ENCODE results near the gene ALPL. TPM values are rescaled to one million over a fixed set of nuclear protein-coding genes. Genes with fewer than 3 reads are reported as not detected.

ALPL gene
- total RNA-seq, 2 donors from 2014 or later: 6.3 to 15.6 TPM

- WGBS: 73% methylated on average over 7 of the region's 7 CpGs
- intact Hi-C loops (cut with DNase I): no loop called here
- Histone ChIP-seq H3K27me3 (replicated peaks; ENCODE audit: insufficient read depth) (no peaks in the 10 kb centered on the region), H3K4me3 (peak overlapping the region in 1 of 2 donors; percentile 54), H3K36me3 (no peaks in the 10 kb centered on the region), H3K4me1 (replicated peaks) (peaks cover 29% of the 10 kb centered on the region), H3K27ac (no peak overlapping the region), H3K9me3 (no peaks in the 10 kb centered on the region)
- TF ChIP-seq POLR2AphosphoS5 (IDR thresholded peaks at IDR 0.05) (no peak), POLR2A (IDR thresholded peaks at IDR 0.05) (no peak)
- TF ChIP-seq, protein P1, sequence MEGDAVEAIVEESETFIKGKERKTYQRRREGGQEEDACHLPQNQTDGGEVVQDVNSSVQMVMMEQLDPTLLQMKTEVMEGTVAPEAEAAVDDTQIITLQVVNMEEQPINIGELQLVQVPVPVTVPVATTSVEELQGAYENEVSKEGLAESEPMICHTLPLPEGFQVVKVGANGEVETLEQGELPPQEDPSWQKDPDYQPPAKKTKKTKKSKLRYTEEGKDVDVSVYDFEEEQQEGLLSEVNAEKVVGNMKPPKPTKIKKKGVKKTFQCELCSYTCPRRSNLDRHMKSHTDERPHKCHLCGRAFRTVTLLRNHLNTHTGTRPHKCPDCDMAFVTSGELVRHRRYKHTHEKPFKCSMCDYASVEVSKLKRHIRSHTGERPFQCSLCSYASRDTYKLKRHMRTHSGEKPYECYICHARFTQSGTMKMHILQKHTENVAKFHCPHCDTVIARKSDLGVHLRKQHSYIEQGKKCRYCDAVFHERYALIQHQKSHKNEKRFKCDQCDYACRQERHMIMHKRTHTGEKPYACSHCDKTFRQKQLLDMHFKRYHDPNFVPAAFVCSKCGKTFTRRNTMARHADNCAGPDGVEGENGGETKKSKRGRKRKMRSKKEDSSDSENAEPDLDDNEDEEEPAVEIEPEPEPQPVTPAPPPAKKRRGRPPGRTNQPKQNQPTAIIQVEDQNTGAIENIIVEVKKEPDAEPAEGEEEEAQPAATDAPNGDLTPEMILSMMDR (IDR thresholded peaks at IDR 0.05): no peak
- no peak for DNase-seq (ENCODE audit: low spot score)
These were observed 111.8 kb downstream of the ALPL start for GRCh38 chr1:21621051-21621450.

GRCh38 chr1:21621761-21622436, 112.7 kb downstream of the ALPL start:
- DNase-seq (ENCODE audit: low spot score): no peak
- Histone ChIP-seq H3K27ac (no peak overlapping the region), H3K4me1 (replicated peaks) (peaks cover 31% of the 10 kb centered on the region), H3K4me3 (peak overlapping the region; percentile 43 to 54), H3K27me3 (replicated peaks; ENCODE audit: insufficient read depth) (no peaks in the 10 kb centered on the region), H3K9me3 (no peaks in the 10 kb centered on the region), H3K36me3 (no peaks in the 10 kb centered on the region)
- intact Hi-C loops (cut with DNase I): no loop called here
- TF ChIP-seq POLR2A (IDR thresholded peaks at IDR 0.05) (no peak), POLR2AphosphoS5 (IDR thresholded peaks at IDR 0.05) (no peak)
- TF ChIP-seq, protein P1 (IDR thresholded peaks at IDR 0.05): no peak
- 16% methylated on average over 11 of the region's 39 CpGs for WGBS

DNA sequence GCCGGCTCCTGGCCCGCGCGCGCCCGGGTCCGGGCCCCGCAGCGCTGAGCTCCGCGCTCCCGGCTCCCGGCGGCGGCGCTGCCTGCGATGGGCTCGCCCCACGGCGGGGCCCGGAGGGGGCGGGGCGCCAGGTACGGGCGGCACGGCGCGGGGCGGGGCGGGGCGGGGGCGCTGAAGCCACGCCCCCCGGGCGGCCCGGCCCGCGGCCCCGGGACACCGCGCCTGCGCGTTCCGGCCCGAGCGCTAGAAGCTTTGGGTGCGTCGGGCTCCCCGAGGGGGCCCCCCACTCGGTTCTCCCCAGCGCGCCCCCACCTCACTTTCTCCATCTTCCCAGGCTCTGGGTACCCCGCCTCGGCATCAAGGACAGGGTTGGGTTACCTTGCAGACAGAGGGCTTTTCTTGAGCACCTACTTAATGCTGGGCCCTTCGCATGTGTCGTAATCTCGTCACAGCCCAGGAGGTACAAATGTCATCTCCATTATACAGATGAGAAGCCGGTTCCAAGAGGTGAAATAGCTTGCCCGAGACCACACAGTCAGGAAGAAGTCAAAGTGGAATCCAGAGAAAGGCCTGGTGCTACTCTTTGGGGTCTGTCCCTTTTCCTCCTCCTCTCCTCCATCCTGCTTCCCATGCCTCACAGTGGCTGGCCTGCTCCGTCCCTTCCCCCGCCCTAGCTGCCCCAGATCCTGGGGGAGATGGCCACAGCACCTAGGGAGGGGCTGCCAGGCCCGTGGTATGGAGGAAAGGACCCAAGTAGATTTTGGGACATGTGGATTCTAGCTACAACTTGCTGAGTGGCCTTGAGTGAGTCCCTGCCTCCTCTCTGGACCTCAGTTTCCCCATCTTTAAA, 113.5 kb downstream of the ALPL start:
- DNase-seq (ENCODE audit: low spot score): peak; percentile 59
- intact Hi-C loops (cut with DNase I): no loop called here
- no peaks in the 10 kb centered on the region for H3K9me3 ChIP-seq
- peaks cover 32% of the 10 kb centered on the region for H3K4me1 ChIP-seq (replicated peaks)
- H3K4me3 ChIP-seq: peak overlapping the region; percentile 43 to 54
- WGBS: 26% methylated on average over 23 of the region's 62 CpGs
- TF ChIP-seq POLR2A (IDR thresholded peaks at IDR 0.05) (peak; percentile 28), POLR2AphosphoS5 (IDR thresholded peaks at IDR 0.05) (no peak)
- H3K36me3 ChIP-seq: no peaks in the 10 kb centered on the region
- H3K27ac ChIP-seq: peak overlapping the region; percentile 67 to 82
- no peaks in the 10 kb centered on the region for H3K27me3 ChIP-seq (replicated peaks; ENCODE audit: insufficient read depth)

DNA sequence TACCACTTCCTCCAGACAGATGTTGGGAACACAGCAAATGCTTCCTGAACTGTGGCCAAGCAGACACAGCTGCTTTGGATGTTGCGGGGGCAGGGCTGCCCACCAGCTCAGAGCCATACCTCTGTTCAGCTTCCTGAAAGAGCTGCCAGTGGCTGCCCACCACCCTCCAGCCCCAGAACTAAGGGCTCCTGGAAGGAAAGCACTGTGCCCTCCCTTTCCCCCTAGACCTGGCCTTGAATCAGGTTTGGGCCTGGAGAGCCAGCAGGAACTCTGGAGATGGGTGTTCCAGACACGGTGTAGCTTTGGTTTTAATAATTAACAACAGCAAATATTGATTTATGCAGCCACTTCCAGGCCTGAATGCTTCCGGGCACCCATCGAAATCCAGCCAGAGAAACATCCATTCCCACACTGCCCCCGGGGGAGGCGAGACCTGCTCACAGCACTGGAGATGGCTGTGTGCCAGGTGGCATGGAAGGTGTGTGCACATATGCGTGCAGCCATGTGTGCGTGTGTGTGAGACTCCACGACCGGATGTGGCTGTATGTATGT, 114.3 kb downstream of the ALPL start:
- peak; percentile 77 for DNase-seq (ENCODE audit: low spot score)
- H3K4me1 ChIP-seq (replicated peaks): peaks cover 32% of the 10 kb centered on the region
- H3K27me3 ChIP-seq (replicated peaks; ENCODE audit: insufficient read depth): no peaks in the 10 kb centered on the region
- peak overlapping the region; percentile 67 to 82 for H3K27ac ChIP-seq
- H3K36me3 ChIP-seq: no peaks in the 10 kb centered on the region
- H3K4me3 ChIP-seq: no peak overlapping the region
- TF ChIP-seq, protein P1 (IDR thresholded peaks at IDR 0.05): no peak
- TF ChIP-seq POLR2AphosphoS5 (IDR thresholded peaks at IDR 0.05): peak; percentile 60
- no peak for TF ChIP-seq POLR2A (IDR thresholded peaks at IDR 0.05)
- 39% methylated on average over 10 of the region's 10 CpGs for WGBS
- intact Hi-C loops (cut with DNase I): no loop called here
- H3K9me3 ChIP-seq: no peaks in the 10 kb centered on the region

All from prostate gland (tissue), 2 donors.